Measurements from ENCODE around the gene CSF3R. TPM values are rescaled to one million over a fixed set of nuclear protein-coding genes. Genes with fewer than 3 reads are reported as not detected.

The CSF3R gene
- total RNA-seq, 1 experiment from 2014 or later: not detected

- Histone ChIP-seq H3K27ac (ENCODE audit: insufficient read length, low read depth, low read length) (no peak overlapping the region), H3K56ac (ENCODE audit: insufficient read length, low read depth, low read length) (no peak overlapping the region), H4K5ac (ENCODE audit: insufficient read length, low read depth, low read length) (no peak overlapping the region), H2BK20ac (ENCODE audit: low read depth, low read length, poor library complexity, severe bottlenecking) (no peak overlapping the region), H3K9me3 (ENCODE audit: control insufficient read depth, low read depth, low read length) (no peaks in the 10 kb centered on the region), H3T11ph (ENCODE audit: low read length) (no peak overlapping the region), H2AK5ac (ENCODE audit: insufficient read length, low read length) (no peak overlapping the region), H2AFZ (ENCODE audit: low read length) (no peak overlapping the region), H3K27me3 (ENCODE audit: insufficient read depth, low read length) (no peaks in the 10 kb centered on the region), H3K23me2 (ENCODE audit: insufficient read length, low read depth, low read length, poor library complexity, severe bottlenecking) (peaks cover 3% of the 10 kb centered on the region), H4K20me1 (ENCODE audit: control insufficient read depth, insufficient read depth, insufficient read length) (no peaks in the 10 kb centered on the region), H3K4ac (ENCODE audit: low read depth, low read length) (no peak overlapping the region), H3K4me2 (ENCODE audit: insufficient read depth, insufficient read length, low read length) (no peak overlapping the region), H3K14ac (ENCODE audit: insufficient read depth, low read length) (no peak overlapping the region), H3K23ac (ENCODE audit: insufficient read length, low read depth, low read length) (no peak overlapping the region), H2BK120ac (ENCODE audit: low read depth, low read length, poor library complexity, severe bottlenecking) (no peak overlapping the region), H4K8ac (replicated peaks; ENCODE audit: insufficient read length, low read depth, low read length) (no peak overlapping the region), H3K18ac (ENCODE audit: insufficient read length, low read depth, low read length) (no peak overlapping the region), H3K79me2 (ENCODE audit: insufficient read depth, low read length) (no peaks in the 10 kb centered on the region), H3K4me1 (ENCODE audit: insufficient read depth, low read length) (no peaks in the 10 kb centered on the region), H2BK15ac (ENCODE audit: low read depth, low read length) (no peak overlapping the region), H3K79me1 (ENCODE audit: insufficient read depth, low read depth, low read length, poor library complexity, severe bottlenecking) (no peaks in the 10 kb centered on the region), H2BK5ac (ENCODE audit: insufficient read length, low read length) (no peak overlapping the region), H2BK12ac (ENCODE audit: insufficient read length, low read depth, low read length) (no peak overlapping the region), H4K91ac (ENCODE audit: insufficient read length, low read depth, low read length) (no peak overlapping the region), H3K9ac (ENCODE audit: extremely low read depth, insufficient read length, low read length) (no peak overlapping the region)
- H3K4me1 Mint-ChIP-seq: peaks cover 5% of the 10 kb centered on the region in 2 experiments
- H3K27ac Mint-ChIP-seq: no peak overlapping the region; a peak in 1 of 7 replicates
- no CpG with 5 or more reads among the region's 4 CpGs for WGBS (ENCODE audit: extremely low coverage, insufficient read length, low lambda C conversion rate)
- TF ChIP-seq CTCF (conservative IDR thresholded peaks at IDR 0.05): no peak
- no peak overlapping the region for H3K4me3 Mint-ChIP-seq
- no peak for DNase-seq
- no peaks in the 10 kb centered on the region for H3K27me3 Mint-ChIP-seq (ENCODE audit: low read depth)
- no peaks in the 10 kb centered on the region; a peak in 1 of 5 replicates for H3K9me3 Mint-ChIP-seq
- peaks cover 0 to 3% (median 0%) of the 10 kb centered on the region in 3 experiments; a peak in 1 of 7 replicates for H3K36me3 Mint-ChIP-seq (ENCODE audit: insufficient read depth in 1 of 3, low read depth in 3 of 3)
These were observed 56.9 kb downstream of the CSF3R start for GRCh38 chr1:36425791-36426190.

Data from H9 (cell line).